ENCODE results near the gene FGF21.

Gene FGF21

GRCh38 chr19:48755084-48755641 is at the start of gene FGF21 (continued):
- no peak for TF ChIP-seq ZNF121 (tag by site-specific recombination; IDR thresholded peaks at IDR 0.05)
- no peak for TF ChIP-seq ZNF148 (tag by site-specific recombination; IDR thresholded peaks at IDR 0.05; ENCODE audit: borderline replicate concordance)
- no peak for TF ChIP-seq ZNF785 (tag by site-specific recombination; IDR thresholded peaks at IDR 0.05)
- TF ChIP-seq SP3 (tag by site-specific recombination; IDR thresholded peaks at IDR 0.05), result peak; percentile 50
- TF ChIP-seq ZNF76 (tag by site-specific recombination; IDR thresholded peaks at IDR 0.05; ENCODE audit: borderline replicate concordance, low read depth), result 0 out of 2 replicates have a peak, but pooled peaks have one; percentile 24
- TF ChIP-seq GFI1B (tag by site-specific recombination; IDR thresholded peaks at IDR 0.05), result no peak
- no peak for TF ChIP-seq ZNF449 (tag by site-specific recombination; IDR thresholded peaks at IDR 0.05)
- TF ChIP-seq ZNF335 (tag by site-specific recombination; conservative IDR thresholded peaks at IDR 0.05), result no peak
- TF ChIP-seq ZNF473 (tag by site-specific recombination; IDR thresholded peaks at IDR 0.05), result no peak
- TF ChIP-seq ZNF114 (tag by site-specific recombination; IDR thresholded peaks at IDR 0.05), result no peak
- TF ChIP-seq HOXC10 (CRISPR knock-in tag; IDR thresholded peaks at IDR 0.05), result no peak
- no peak for TF ChIP-seq ZNF585B (tag by site-specific recombination; IDR thresholded peaks at IDR 0.05)
- TF ChIP-seq ZBTB7A (tag by site-specific recombination; IDR thresholded peaks at IDR 0.05; ENCODE audit: low read depth), result no peak
- no peak for TF ChIP-seq ZNF274 (IDR thresholded peaks at IDR 0.05; ENCODE audit: low read length)
- no peak for TF ChIP-seq ZNF274 (tag by site-specific recombination; IDR thresholded peaks at IDR 0.05; ENCODE audit: borderline replicate concordance)
- TF ChIP-seq ZNF311 (tag by site-specific recombination; IDR thresholded peaks at IDR 0.05; ENCODE audit: borderline replicate concordance), result no peak
- no peak for TF ChIP-seq ZNF777 (tag by site-specific recombination; IDR thresholded peaks at IDR 0.05; ENCODE audit: borderline replicate concordance)
- no peak for TF ChIP-seq ZBTB8A (tag by site-specific recombination; IDR thresholded peaks at IDR 0.05)
- TF ChIP-seq ZNF654 (tag by site-specific recombination; IDR thresholded peaks at IDR 0.05; ENCODE audit: low read depth), result no peak
- TF ChIP-seq GLIS1 (tag by site-specific recombination; IDR thresholded peaks at IDR 0.05), result no peak
- no peak for TF ChIP-seq ZNF830 (tag by site-specific recombination; IDR thresholded peaks at IDR 0.05; ENCODE audit: low read depth)
- no peak for TF ChIP-seq ZNF791 (tag by site-specific recombination; IDR thresholded peaks at IDR 0.05)
- no peak for TF ChIP-seq ZNF223 (tag by site-specific recombination; IDR thresholded peaks at IDR 0.05)
- TF ChIP-seq ZNF18 (tag by site-specific recombination; IDR thresholded peaks at IDR 0.05), result no peak
- no peak for TF ChIP-seq ZNF302 (tag by site-specific recombination; IDR thresholded peaks at IDR 0.05; ENCODE audit: low read depth)
- no peak for TF ChIP-seq ZFP3 (tag by site-specific recombination; IDR thresholded peaks at IDR 0.05; ENCODE audit: low read depth)
- no peak for TF ChIP-seq ZNF280C (tag by site-specific recombination; IDR thresholded peaks at IDR 0.05)
- no peak for TF ChIP-seq ZNF426 (tag by site-specific recombination; IDR thresholded peaks at IDR 0.05)
- no peak for TF ChIP-seq REPIN1 (tag by site-specific recombination; IDR thresholded peaks at IDR 0.05; ENCODE audit: low read depth)
- TF ChIP-seq PBX3 (CRISPR knock-in tag; IDR thresholded peaks at IDR 0.05), result no peak
- no peak for TF ChIP-seq ZNF549 (tag by site-specific recombination; IDR thresholded peaks at IDR 0.05)
- no peak for TF ChIP-seq ZNF677 (tag by site-specific recombination; IDR thresholded peaks at IDR 0.05)
- no peak for TF ChIP-seq ZNF701 (tag by site-specific recombination; IDR thresholded peaks at IDR 0.05)
